HG03039 (cell line): ENCODE measurements around the gene RNF128.
"Not testable (repeated sequence)": the region's sequence is repeated elsewhere in the genome, so short reads cannot be mapped to it uniquely, and the experiment has no call there.

Experiments used
- ATAC-seq: cut with Tn5 transposase; IDR thresholded peaks from one replicate; pipeline ENCODE4 v1.9.1; 2021; ENCODE audit warnings: mild to moderate bottlenecking, moderate library complexity; ENCODE audit not compliant: unreplicated experiment

RNF128 gene

GRCh38 chrX:106742805-106743204 is 16.3 kb downstream of the RNF128 start:
- no peak for ATAC-seq

- ATAC-seq, result no peak
Measured at GRCh38 chrX:106748377-106748776, 21.9 kb downstream of the RNF128 start.

GRCh38 chrX:106751407-106751806 is 24.9 kb downstream of the RNF128 start:
- ATAC-seq, result no peak

GRCh38 chrX:106752101-106752678 is 25.7 kb downstream of the RNF128 start:
- no peak for ATAC-seq

GRCh38 chrX:106769288-106769687 is 42.8 kb downstream of the RNF128 start:
- not testable (repeated sequence) for ATAC-seq

GRCh38 chrX:106774981-106775380 is 48.5 kb downstream of the RNF128 start:
- no peak for ATAC-seq

- no peak for ATAC-seq
Measured at GRCh38 chrX:106780264-106780663, 53.8 kb downstream of the RNF128 start.

- ATAC-seq, result no peak
Measured at GRCh38 chrX:106780664-106781377, 54.3 kb downstream of the RNF128 start.

- ATAC-seq, result no peak
Measured at GRCh38 chrX:106783716-106784115, 57.2 kb downstream of the RNF128 start.

GRCh38 chrX:106791495-106791894 is 65.0 kb downstream of the RNF128 start:
- ATAC-seq, result no peak

- no peak for ATAC-seq
Measured at GRCh38 chrX:106802063-106802387, 75.5 kb downstream of the RNF128 start.

GRCh38 chrX:106802388-106803275 is 76.1 kb downstream of the RNF128 start, which contains the start of gene TBC1D8B:
Gene TBC1D8B (plus strand): TSS chrX:106802673. CDS start chrX:106802854, 181 bp downstream.
- peak; percentile 100 for ATAC-seq

GRCh38 chrX:106811131-106811910 is 84.8 kb downstream of the RNF128 start:
- ATAC-seq, result no peak

- not testable (repeated sequence) for ATAC-seq
Measured at GRCh38 chrX:106812930-106813329, 86.4 kb downstream of the RNF128 start.

GRCh38 chrX:106814093-106814492 is 87.6 kb downstream of the RNF128 start:
- not testable (repeated sequence) for ATAC-seq
